MCF 10A (cell line): ENCODE results near the gene LSM7. TPM values are rescaled to one million over a fixed set of nuclear protein-coding genes. Genes with fewer than 3 reads are reported as not detected.

ENCODE experiments used
- BruUV-seq: library from RNA; stranded (reverse); fragments of 400-500 nt; replicated peaks from 2 replicates; lab custom pipeline; 2021; lab: Mats Ljungman, UMichigan
- CTCF ChIA-PET: fragments of 300-600 bp; sonication (Branson Sonifier 250); formaldehyde crosslinking; extraction: SDS; loops from one replicate; lab custom pipeline; 2021; ENCODE audit warnings: antibody characterized with exemption, inconsistent platforms; lab: Yijun Ruan, JAX
- POLR2A ChIA-PET: fragments of 300-600, 350-650 bp; sonication (Branson Sonifier 250); formaldehyde crosslinking; extraction: SDS; loops from one replicate; lab custom pipeline; 2020; ENCODE audit warnings: antibody characterized with exemption, inconsistent platforms; lab: Yijun Ruan, JAX
- DNase-seq: peaks from one replicate; pipeline ENCODE4 v3.0.0-alpha.2; 2018; ENCODE audit not compliant: unreplicated experiment
- H3K27ac Mint-ChIP-seq: one replicate; pipeline ENCODE4 v1.8.0; 2022; ENCODE audit warnings: mild to moderate bottlenecking, low read depth, mixed read lengths; ENCODE audit not compliant: unreplicated experiment
- H3K27me3 Mint-ChIP-seq: one replicate; pipeline ENCODE4 v1.8.0; 2022; ENCODE audit warnings: mixed read lengths; ENCODE audit not compliant: insufficient read depth, unreplicated experiment
- H3K36me3 Mint-ChIP-seq: one replicate; pipeline ENCODE4 v1.8.0; 2022; ENCODE audit warnings: mild to moderate bottlenecking, moderate library complexity, mixed read lengths; ENCODE audit not compliant: insufficient read depth, unreplicated experiment
- H3K4me1 Mint-ChIP-seq: one replicate; pipeline ENCODE4 v1.8.0; 2022; ENCODE audit warnings: mixed read lengths; ENCODE audit not compliant: insufficient read depth, unreplicated experiment
- H3K4me3 Mint-ChIP-seq: one replicate; pipeline ENCODE4 v1.8.0; 2022; ENCODE audit warnings: mild to moderate bottlenecking, moderate library complexity, mixed read lengths; ENCODE audit not compliant: unreplicated experiment
- H3K9me3 Mint-ChIP-seq: one replicate; pipeline ENCODE4 v1.8.0; 2022; ENCODE audit warnings: mixed read lengths; ENCODE audit not compliant: unreplicated experiment
- CTCF ChIP-seq: fragments of 200-600 bp; IDR thresholded peaks from one replicate; pipeline ENCODE4 v1.8.0; 2022; ENCODE audit warnings: antibody characterized with exemption, mild to moderate bottlenecking; ENCODE audit not compliant: unreplicated experiment
- intact Hi-C: fragments of 100-400 bp; cut with micrococcal nuclease; formaldehyde crosslinking; loops from 2 replicates; pipeline ENCODE4 v1.14.1; 2022
- total RNA-seq: library from RNA; stranded (reverse); gene quantifications from 2 replicates; pipeline ENCODE4 v1.2.3, GENCODE V29; 2022

The LSM7 gene
- total RNA-seq, 1 experiment from 2014 or later, result 135 TPM

DNA sequence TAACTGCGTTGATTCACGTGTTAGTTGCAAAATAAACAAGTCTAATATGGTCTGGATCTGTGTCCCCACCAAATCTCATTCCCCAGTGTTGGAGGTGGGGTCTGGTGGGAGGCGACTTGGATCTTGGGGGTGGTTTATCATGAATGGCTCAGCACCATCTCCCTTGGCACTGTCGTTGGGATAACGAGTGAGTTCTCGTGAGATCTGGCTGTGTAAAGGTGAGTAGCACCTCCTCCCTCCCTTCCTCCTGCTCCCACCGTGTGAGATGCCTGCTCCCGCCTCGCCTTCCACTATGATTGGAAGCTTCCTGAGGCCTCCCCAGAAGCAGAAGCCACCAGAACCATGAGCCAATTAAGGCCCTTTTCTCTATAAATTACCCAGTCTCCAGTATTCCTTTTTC is 51.2 kb downstream of the LSM7 start:
- Mint-ChIP-seq H3K9me3 (no peaks in the 10 kb centered on the region), H3K36me3 (peaks cover 44% of the 10 kb centered on the region), H3K27ac (no peak overlapping the region), H3K27me3 (no peaks in the 10 kb centered on the region), H3K4me1 (peaks cover 13% of the 10 kb centered on the region), H3K4me3 (no peak overlapping the region)
- no peak for DNase-seq
- TF ChIP-seq CTCF, result no peak
- ChIA-PET POLR2A (interaction anchor here (0.6 kb wide), 1 partner anchor 64 kb away, joined by 3 read pairs; no protein-coding TSS in a partner anchor), CTCF (interaction anchor here (0.5 to 0.6 kb wide), 3 partner anchors 71 to 122 kb away, joined by 3 to 4 read pairs (median 4); no protein-coding TSS in a partner anchor)
- no TSS peak for BruUV-seq
- intact Hi-C loops, result loop anchor here (10.0 kb wide), 1 partner anchor 338 kb away; no protein-coding TSS in a partner anchor

DNA sequence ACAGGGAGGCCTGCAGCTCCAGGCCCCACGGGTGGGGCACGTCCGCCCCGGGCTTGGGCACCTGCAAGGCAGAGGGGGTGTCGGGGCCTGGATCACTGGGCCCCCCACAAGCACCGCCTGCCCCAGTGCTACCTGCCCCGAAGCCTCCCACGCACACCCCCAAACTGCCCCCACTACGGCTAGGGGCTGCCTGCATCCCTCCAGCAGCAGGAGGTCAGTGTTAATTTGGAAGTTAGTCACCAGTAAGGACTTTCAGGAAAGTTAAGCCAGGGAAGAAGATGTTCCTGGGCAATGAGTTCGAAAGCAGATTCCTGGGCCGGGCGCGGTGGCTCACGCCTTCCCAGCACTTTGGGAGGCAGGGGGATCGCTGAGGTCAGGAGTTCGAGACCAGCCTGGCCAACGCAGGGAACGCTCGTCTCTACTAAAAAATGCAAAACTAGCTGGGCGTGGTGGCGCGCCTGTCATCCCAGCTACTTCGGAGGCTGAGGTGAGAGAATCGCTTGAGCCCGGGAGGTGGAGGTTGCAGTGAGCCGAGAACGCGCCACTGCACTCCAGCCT is 51.9 kb downstream of the LSM7 start:
- Mint-ChIP-seq H3K36me3 (peaks cover 50% of the 10 kb centered on the region), H3K9me3 (no peaks in the 10 kb centered on the region), H3K4me3 (no peak overlapping the region), H3K4me1 (peaks cover 19% of the 10 kb centered on the region), H3K27me3 (no peaks in the 10 kb centered on the region), H3K27ac (no peak overlapping the region)
- TF ChIP-seq CTCF, result no peak
- CTCF ChIA-PET, result interaction anchor here (0.6 kb wide), 2 partner anchors 71 to 121 kb away, joined by 4 read pairs; no protein-coding TSS in a partner anchor
- DNase-seq, result no peak
- POLR2A ChIA-PET, result no interaction called here
- intact Hi-C loops, result loop anchor here (10.0 kb wide), 1 partner anchor 338 kb away; no protein-coding TSS in a partner anchor
- no TSS peak for BruUV-seq

DNA sequence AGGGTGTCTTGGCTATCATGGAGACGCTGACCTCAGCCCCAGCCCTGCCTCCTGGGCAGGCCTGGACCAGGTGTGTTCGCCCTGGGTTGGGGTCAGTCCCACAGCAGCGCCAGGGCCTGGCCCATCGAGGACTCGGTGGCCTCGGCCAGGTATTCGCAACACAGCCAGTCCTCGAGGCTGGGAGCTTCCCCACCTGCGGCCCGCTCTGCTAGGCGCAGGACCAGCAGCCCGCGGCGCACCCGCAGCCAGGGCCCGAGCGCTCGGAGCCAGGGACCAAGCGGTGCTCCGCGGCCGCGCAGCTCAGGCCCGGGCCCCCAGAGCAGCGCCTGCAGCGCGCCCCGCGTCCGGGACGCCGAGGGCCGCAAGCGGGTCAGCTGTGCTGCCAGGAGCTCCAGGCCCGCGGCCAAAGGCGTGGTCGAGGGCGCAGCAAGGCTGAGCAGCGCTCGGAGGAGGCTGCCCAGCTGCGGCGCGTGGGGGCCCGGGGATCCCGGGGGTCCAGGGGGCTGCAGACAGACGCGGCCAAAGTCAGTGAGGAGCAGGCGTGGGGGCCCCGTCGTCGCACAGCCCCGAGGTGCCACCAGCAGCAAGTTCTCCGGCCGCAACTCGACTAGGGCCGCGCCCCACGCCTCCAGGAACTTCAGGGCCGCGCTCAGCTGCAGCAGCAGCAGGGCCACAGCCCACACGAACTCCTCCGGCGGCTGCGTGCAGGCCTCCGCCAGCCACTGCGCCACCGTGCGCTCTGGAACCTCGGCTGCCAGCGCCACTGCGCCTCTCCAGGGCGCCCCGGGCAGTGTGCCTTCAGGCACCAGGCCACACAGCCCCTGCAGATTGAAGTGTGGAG is 52.6 kb downstream of the LSM7 start:
- TF ChIP-seq CTCF, result no peak

More for the DNA sequence above, 52.6 kb downstream of the LSM7 start:
- H3K27ac Mint-ChIP-seq, result no peak overlapping the region
- CTCF ChIA-PET, result interaction anchor here (0.6 to 2.4 kb wide), 3 partner anchors 15 to 116 kb away, joined by 6 to 10 read pairs (median 7); partner anchors contain the start of gene PLEKHJ1
- no peaks in the 10 kb centered on the region for H3K27me3 Mint-ChIP-seq
- H3K9me3 Mint-ChIP-seq, result no peaks in the 10 kb centered on the region
- peaks cover 57% of the 10 kb centered on the region for H3K36me3 Mint-ChIP-seq
- DNase-seq, result no peak
- peaks cover 19% of the 10 kb centered on the region for H3K4me1 Mint-ChIP-seq
- no peak overlapping the region for H3K4me3 Mint-ChIP-seq
- BruUV-seq, result no TSS peak
- POLR2A ChIA-PET, result no interaction called here
- intact Hi-C loops, result loop anchor here (1.0 to 10.0 kb wide), 2 partner anchors 115 to 339 kb away; no protein-coding TSS in a partner anchor
